Measurements from ENCODE around the gene SYNPO2. TPM values are rescaled to one million over a fixed set of nuclear protein-coding genes. Genes with fewer than 3 reads are reported as not detected.

SYNPO2 gene
- total RNA-seq, 1 experiment from 2014 or later: 0.93 TPM

DNA sequence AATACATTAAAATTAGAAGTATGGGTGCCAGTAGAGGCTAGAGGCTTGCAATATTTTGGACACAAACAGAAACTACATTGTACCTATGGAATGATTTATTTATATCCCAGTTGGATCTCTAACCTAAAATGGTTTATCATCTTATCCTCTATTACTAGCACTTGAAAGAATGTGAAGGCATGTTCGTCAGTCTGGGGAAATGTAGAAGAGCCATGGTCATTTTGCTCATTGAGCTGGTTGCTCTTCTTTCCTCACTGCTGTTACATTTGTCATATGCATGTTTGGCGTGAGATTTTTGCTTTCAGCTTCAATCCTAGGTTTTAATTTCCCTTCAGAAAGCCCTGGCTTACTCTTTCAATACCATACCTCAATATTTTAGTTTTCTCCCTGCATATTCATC lies 164.6 kb downstream of the SYNPO2 start:
- CTCF ChIA-PET: interaction anchor here (1.2 to 2.4 kb wide), 2 partner anchors 11 to 12 kb away, joined by 3 to 8 read pairs; no protein-coding TSS in a partner anchor
- Histone ChIP-seq H3K4me2 (ENCODE audit: low read length) (no peak overlapping the region), H3K27ac (ENCODE audit: low read depth, low read length) (no peak overlapping the region), H3K9me2 (ENCODE audit: insufficient read depth) (no peaks in the 10 kb centered on the region), H3K79me2 (ENCODE audit: insufficient read depth, low read length) (no peaks in the 10 kb centered on the region), H4K20me1 (ENCODE audit: insufficient read depth) (no peaks in the 10 kb centered on the region), H3K4me3 (replicated peaks in 1 of 2; ENCODE audit: low read depth in 1 of 2, low read length in 2 of 2) (no peak overlapping the region), H3K36me3 (ENCODE audit: control insufficient read depth in 1 of 2, insufficient read depth in 2 of 2, low read length in 2 of 2) (no peaks in the 10 kb centered on the region), H3K9me3 (ENCODE audit: control insufficient read depth in 1 of 2, insufficient read depth in 1 of 2, low read depth in 1 of 2, low read length in 2 of 2) (no peaks in the 10 kb centered on the region), H3K9ac (ENCODE audit: low read length) (no peak overlapping the region), H2AFZ (ENCODE audit: low read depth, low read length, poor library complexity, severe bottlenecking) (no peak overlapping the region), H3K4me1 (ENCODE audit: control insufficient read depth in 1 of 2, insufficient read depth in 2 of 2, low read length in 2 of 2) (no peaks in the 10 kb centered on the region), H3K27me3 (ENCODE audit: insufficient read depth, low read length) (no peaks in the 10 kb centered on the region)
- intact Hi-C loops (cut with micrococcal nuclease): no loop called here
- no peak for TF ChIP-seq ATF3 (IDR thresholded peaks at IDR 0.05)
- TF ChIP-seq JUND (IDR thresholded peaks at IDR 0.05): no peak
- TF ChIP-seq CTCF (IDR thresholded peaks at IDR 0.05 in 2 of 3, conservative IDR thresholded peaks at IDR 0.05 in 1 of 3; ENCODE audit: borderline replicate concordance in 1 of 3, insufficient read depth in 1 of 3, low read depth in 2 of 3, low read length in 2 of 3): no peak
- TF ChIP-seq, protein P1, sequence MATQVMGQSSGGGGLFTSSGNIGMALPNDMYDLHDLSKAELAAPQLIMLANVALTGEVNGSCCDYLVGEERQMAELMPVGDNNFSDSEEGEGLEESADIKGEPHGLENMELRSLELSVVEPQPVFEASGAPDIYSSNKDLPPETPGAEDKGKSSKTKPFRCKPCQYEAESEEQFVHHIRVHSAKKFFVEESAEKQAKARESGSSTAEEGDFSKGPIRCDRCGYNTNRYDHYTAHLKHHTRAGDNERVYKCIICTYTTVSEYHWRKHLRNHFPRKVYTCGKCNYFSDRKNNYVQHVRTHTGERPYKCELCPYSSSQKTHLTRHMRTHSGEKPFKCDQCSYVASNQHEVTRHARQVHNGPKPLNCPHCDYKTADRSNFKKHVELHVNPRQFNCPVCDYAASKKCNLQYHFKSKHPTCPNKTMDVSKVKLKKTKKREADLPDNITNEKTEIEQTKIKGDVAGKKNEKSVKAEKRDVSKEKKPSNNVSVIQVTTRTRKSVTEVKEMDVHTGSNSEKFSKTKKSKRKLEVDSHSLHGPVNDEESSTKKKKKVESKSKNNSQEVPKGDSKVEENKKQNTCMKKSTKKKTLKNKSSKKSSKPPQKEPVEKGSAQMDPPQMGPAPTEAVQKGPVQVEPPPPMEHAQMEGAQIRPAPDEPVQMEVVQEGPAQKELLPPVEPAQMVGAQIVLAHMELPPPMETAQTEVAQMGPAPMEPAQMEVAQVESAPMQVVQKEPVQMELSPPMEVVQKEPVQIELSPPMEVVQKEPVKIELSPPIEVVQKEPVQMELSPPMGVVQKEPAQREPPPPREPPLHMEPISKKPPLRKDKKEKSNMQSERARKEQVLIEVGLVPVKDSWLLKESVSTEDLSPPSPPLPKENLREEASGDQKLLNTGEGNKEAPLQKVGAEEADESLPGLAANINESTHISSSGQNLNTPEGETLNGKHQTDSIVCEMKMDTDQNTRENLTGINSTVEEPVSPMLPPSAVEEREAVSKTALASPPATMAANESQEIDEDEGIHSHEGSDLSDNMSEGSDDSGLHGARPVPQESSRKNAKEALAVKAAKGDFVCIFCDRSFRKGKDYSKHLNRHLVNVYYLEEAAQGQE (IDR thresholded peaks at IDR 0.05; ENCODE audit: low read depth): no peak
- TF ChIP-seq CEBPB (IDR thresholded peaks at IDR 0.05; ENCODE audit: low read depth): no peak
- no peak for TF ChIP-seq SRF (IDR thresholded peaks at IDR 0.05; ENCODE audit: low read depth)
- no TSS peak for BruUV-seq (replicated peaks)
- POLR2A ChIA-PET: no interaction called here
- ATAC-seq (no peak), DNase-seq (ENCODE audit: low read depth, low spot score) (no peak)
- RAD21 ChIA-PET (ENCODE audit: low non-redundant PET in 1 of 2, low total read pairs in 2 of 2, uncharacterized antibody in 2 of 2, unreplicated experiment in 2 of 2): no interaction called here
